H9 (cell line): Measurements from ENCODE around the gene RUFY2. TPM values are rescaled to one million over a fixed set of nuclear protein-coding genes. Genes with fewer than 3 reads are reported as not detected.

ENCODE experiments used
- DNase-seq: peaks from one replicate; pipeline ENCODE4 v3.0.0-alpha.2; 2017
- H2AFZ ChIP-seq: one replicate; pipeline ENCODE4 v1.6.1; 2013; ENCODE audit warnings: mild to moderate bottlenecking, low read length, control low read depth, moderate library complexity
- H2AK5ac ChIP-seq: 2 replicates; pipeline ENCODE4 v1.6.1; 2013; ENCODE audit warnings: low read length, control low read depth, mixed read lengths; ENCODE audit not compliant: insufficient read length
- H2BK120ac ChIP-seq: one replicate; pipeline ENCODE4 v1.6.1; 2013; ENCODE audit warnings: low read depth, mild to moderate bottlenecking, low read length, control low read depth, inconsistent platforms; ENCODE audit not compliant: poor library complexity, severe bottlenecking
- H2BK12ac ChIP-seq: 2 replicates; pipeline ENCODE4 v1.6.1; 2013; ENCODE audit warnings: low read length, control low read depth, mixed read lengths, low read depth; ENCODE audit not compliant: insufficient read length
- H2BK15ac ChIP-seq: 2 replicates; pipeline ENCODE4 v1.6.1; 2013; ENCODE audit warnings: low read depth, low read length, control low read depth
- H2BK20ac ChIP-seq: one replicate; pipeline ENCODE4 v1.6.1; 2013; ENCODE audit warnings: low read depth, mild to moderate bottlenecking, low read length, control low read depth, inconsistent platforms; ENCODE audit not compliant: poor library complexity, severe bottlenecking
- H2BK5ac ChIP-seq: 2 replicates; pipeline ENCODE4 v1.6.1; 2013; ENCODE audit warnings: low read length, control low read depth, mixed read lengths; ENCODE audit not compliant: insufficient read length
- H3K14ac ChIP-seq: 2 replicates; pipeline ENCODE4 v1.6.1; 2013; ENCODE audit warnings: low read length, control low read depth; ENCODE audit not compliant: insufficient read depth
- H3K18ac ChIP-seq: 2 replicates; pipeline ENCODE4 v1.6.1; 2013; ENCODE audit warnings: low read depth, mild to moderate bottlenecking, mixed read lengths, low read length, control low read depth; ENCODE audit not compliant: insufficient read length
- H3K23ac ChIP-seq: 2 replicates; pipeline ENCODE4 v1.6.1; 2013; ENCODE audit warnings: low read length, control low read depth, mixed read lengths, low read depth; ENCODE audit not compliant: insufficient read length
- H3K23me2 ChIP-seq: 2 replicates; pipeline ENCODE4 v1.6.1; 2013; ENCODE audit warnings: low read depth, mild to moderate bottlenecking, mixed read lengths, low read length, control low read depth; ENCODE audit not compliant: insufficient read length, poor library complexity, severe bottlenecking
- H3K27ac ChIP-seq: 2 replicates; pipeline ENCODE4 v1.5.1; 2013; ENCODE audit warnings: low read length, control low read depth, mixed read lengths, low read depth; ENCODE audit not compliant: insufficient read length
- H3K27me3 ChIP-seq: 2 replicates; pipeline ENCODE4 v1.6.1; 2013; ENCODE audit warnings: low read length, control low read depth, inconsistent platforms; ENCODE audit not compliant: insufficient read depth
- H3K4ac ChIP-seq: 2 replicates; pipeline ENCODE4 v1.6.1; 2013; ENCODE audit warnings: low read depth, mild to moderate bottlenecking, control low read depth, inconsistent platforms, low read length, moderate library complexity
- H3K4me1 ChIP-seq: 2 replicates; pipeline ENCODE4 v1.6.1; 2013; ENCODE audit warnings: low read length, control low read depth, inconsistent platforms; ENCODE audit not compliant: insufficient read depth
- H3K4me2 ChIP-seq: 2 replicates; pipeline ENCODE4 v1.6.1; 2013; ENCODE audit warnings: low read length, control low read depth, mixed read lengths; ENCODE audit not compliant: insufficient read length, insufficient read depth
- H3K56ac ChIP-seq: 2 replicates; pipeline ENCODE4 v1.6.1; 2013; ENCODE audit warnings: low read depth, mild to moderate bottlenecking, mixed read lengths, low read length, control low read depth; ENCODE audit not compliant: insufficient read length
- H3K79me1 ChIP-seq: 2 replicates; pipeline ENCODE4 v1.6.1; 2013; ENCODE audit warnings: low read depth, mild to moderate bottlenecking, moderate library complexity, low read length, control low read depth, inconsistent platforms; ENCODE audit not compliant: insufficient read depth, poor library complexity, severe bottlenecking
- H3K79me2 ChIP-seq: 2 replicates; pipeline ENCODE4 v1.6.1; 2013; ENCODE audit warnings: low read length, control low read depth, inconsistent platforms; ENCODE audit not compliant: insufficient read depth
- H3K9ac ChIP-seq: 2 replicates; pipeline ENCODE4 v1.6.1; 2013; ENCODE audit warnings: low read length, control low read depth, mixed read lengths; ENCODE audit not compliant: insufficient read length; ENCODE audit errors: extremely low read depth
- H3K9me3 ChIP-seq: one replicate; pipeline ENCODE4 v1.6.1; 2013; ENCODE audit warnings: low read depth, low read length, inconsistent platforms; ENCODE audit not compliant: control insufficient read depth
- H3T11ph ChIP-seq: one replicate; pipeline ENCODE4 v1.6.1; 2013; ENCODE audit warnings: mild to moderate bottlenecking, low read length, control low read depth, inconsistent platforms
- H4K20me1 ChIP-seq: one replicate; pipeline ENCODE4 v1.6.1; 2013; ENCODE audit not compliant: control insufficient read depth, insufficient read length, insufficient read depth
- H4K5ac ChIP-seq: 2 replicates; pipeline ENCODE4 v1.6.1; 2013; ENCODE audit warnings: low read depth, mild to moderate bottlenecking, mixed read lengths, low read length, control low read depth; ENCODE audit not compliant: insufficient read length
- H4K8ac ChIP-seq: replicated peaks from 2 replicates; pipeline ENCODE4 v1.6.1; 2013; ENCODE audit warnings: low read length, control low read depth, mixed read lengths, low read depth; ENCODE audit not compliant: insufficient read length
- H4K91ac ChIP-seq: 2 replicates; pipeline ENCODE4 v1.6.1; 2013; ENCODE audit warnings: low read depth, mild to moderate bottlenecking, moderate library complexity, mixed read lengths, low read length, control low read depth; ENCODE audit not compliant: insufficient read length
- H3K27ac Mint-ChIP-seq, 3 experiments: 2 replicates in 2 of 3; 3 replicates in 1 of 3; pipeline ENCODE4 v1.8.0; 2020 to 2021; ENCODE audit warnings: mixed read lengths in 3 of 3, mild to moderate bottlenecking in 1 of 3, moderate library complexity in 1 of 3
- H3K27me3 Mint-ChIP-seq: 2 replicates; pipeline ENCODE4 v1.8.0; 2021; ENCODE audit warnings: low read depth, mild to moderate bottlenecking, moderate library complexity, mixed read lengths
- H3K36me3 Mint-ChIP-seq, 3 experiments: 2 replicates in 2 of 3; 3 replicates in 1 of 3; pipeline ENCODE4 v1.8.0; 2020 to 2021; ENCODE audit warnings: low read depth in 3 of 3, mixed read lengths in 3 of 3; ENCODE audit not compliant: insufficient read depth in 1 of 3
- H3K4me1 Mint-ChIP-seq, 2 experiments: 2 replicates each; pipeline ENCODE4 v1.8.0; 2020; ENCODE audit warnings: mixed read lengths in 2 of 2
- H3K4me3 Mint-ChIP-seq, 2 experiments: 2 replicates in 1 of 2; 3 replicates in 1 of 2; pipeline ENCODE4 v1.8.0; 2020 to 2021; ENCODE audit warnings: mild to moderate bottlenecking in 2 of 2, mixed read lengths in 2 of 2, moderate library complexity in 1 of 2
- H3K9me3 Mint-ChIP-seq, 2 experiments: 2 replicates in 1 of 2; 3 replicates in 1 of 2; pipeline ENCODE4 v1.8.0; 2020; ENCODE audit warnings: mild to moderate bottlenecking in 2 of 2, mixed read lengths in 2 of 2, moderate library complexity in 1 of 2
- CTCF ChIP-seq: fragments of 200-600 bp; sonication (generic); conservative IDR thresholded peaks from 3 replicates; pipeline ENCODE4 v1.8.0; 2021; ENCODE audit warnings: antibody characterized with exemption, mild to moderate bottlenecking
- WGBS: extraction: QIAGEN DNeasy Blood & Tissue Kit; methylation state at CpG from one replicate; pipeline ENCODE4 v1.1.7; 2013; ENCODE audit warnings: missing lambda C conversion rate, low lambda C conversion rate, mixed read lengths; ENCODE audit not compliant: insufficient read length; ENCODE audit errors: extremely low coverage; 5-methylcytosine and 5-hydroxymethylcytosine counted together
- total RNA-seq: library from RNA; stranded (reverse); gene quantifications from 2 replicates; pipeline ENCODE4 v1.2.1, GENCODE V29; 2021

RUFY2 gene
- total RNA-seq, 1 experiment from 2014 or later: 14.1 TPM

- WGBS: no CpG with 5 or more reads among the region's 2 CpGs
- Histone ChIP-seq H3K27ac (no peak overlapping the region), H3K56ac (no peak overlapping the region), H3K4me2 (no peak overlapping the region), H2AK5ac (no peak overlapping the region), H2BK20ac (no peak overlapping the region), H3K4me1 (no peaks in the 10 kb centered on the region), H2BK5ac (no peak overlapping the region), H3T11ph (no peak overlapping the region), H3K23me2 (no peaks in the 10 kb centered on the region), H4K5ac (no peak overlapping the region), H2BK120ac (no peak overlapping the region), H4K8ac (no peak overlapping the region), H2BK12ac (no peak overlapping the region), H4K91ac (no peak overlapping the region), H3K9ac (no peak overlapping the region), H2AFZ (no peak overlapping the region), H3K79me2 (no peaks in the 10 kb centered on the region), H3K14ac (no peak overlapping the region), H3K27me3 (no peaks in the 10 kb centered on the region), H3K23ac (no peak overlapping the region), H3K18ac (no peak overlapping the region), H2BK15ac (no peak overlapping the region), H3K4ac (no peak overlapping the region), H3K79me1 (no peaks in the 10 kb centered on the region), H3K9me3 (no peaks in the 10 kb centered on the region), H4K20me1 (no peaks in the 10 kb centered on the region)
- Mint-ChIP-seq H3K9me3 (peaks cover 0 to 3% of the 10 kb centered on the region in 2 experiments; a peak in 2 of 5 replicates), H3K36me3 (peaks cover 5 to 42% (median 31%) of the 10 kb centered on the region in 3 experiments), H3K27me3 (no peaks in the 10 kb centered on the region), H3K27ac (no peak overlapping the region), H3K4me1 (no peaks in the 10 kb centered on the region), H3K4me3 (no peak overlapping the region)
- no peak for TF ChIP-seq CTCF
- DNase-seq: no peak
These were observed 41.5 kb downstream of the RUFY2 start for GRCh38 chr10:68365611-68366010.
